Measurements from ENCODE around the gene MSL3B.

The MSL3B gene

GRCh38 chr2:233854241-233854981 is 13.8 kb downstream of the MSL3B start, which contains the start of gene HJURP:
Gene HJURP, minus strand, starts transcription at chr2:233854535. Its CDS starts 35 bp downstream, at chr2:233854500.
- H3K4me3 ChIP-seq (ENCODE audit: control insufficient read depth, low read depth, low read length), result peak within 1 kb of the TSS; percentile 72
- no peak for TF ChIP-seq CTCF (IDR thresholded peaks at IDR 0.05; ENCODE audit: control insufficient read depth, insufficient read depth, low read depth, low read length, missing control alignments)
- peak; percentile 74 for DNase-seq (ENCODE audit: low read depth)

- no peak for DNase-seq (ENCODE audit: low read depth)
- no peak for TF ChIP-seq CTCF (IDR thresholded peaks at IDR 0.05; ENCODE audit: control insufficient read depth, insufficient read depth, low read depth, low read length, missing control alignments)
- peak overlapping the region; percentile 72 for H3K4me3 ChIP-seq (ENCODE audit: control insufficient read depth, low read depth, low read length)
These were observed 14.3 kb downstream of the MSL3B start for GRCh38 chr2:233853883-233854240.

GRCh38 chr2:233853353-233853752 is 14.8 kb downstream of the MSL3B start:
- DNase-seq (ENCODE audit: low read depth), result no peak

GRCh38 chr2:233852056-233852455 is 16.1 kb downstream of the MSL3B start:
- DNase-seq (ENCODE audit: low read depth), result no peak
- H3K4me3 ChIP-seq (ENCODE audit: control insufficient read depth, low read depth, low read length), result peak overlapping the region; percentile 2; the same call in 1 of the 2 replicates
- TF ChIP-seq CTCF (IDR thresholded peaks at IDR 0.05; ENCODE audit: control insufficient read depth, insufficient read depth, low read depth, low read length, missing control alignments), result no peak

More at GRCh38 chr2:233853353-233853752, 14.8 kb downstream of the MSL3B start:
- no peak for TF ChIP-seq CTCF (IDR thresholded peaks at IDR 0.05; ENCODE audit: control insufficient read depth, insufficient read depth, low read depth, low read length, missing control alignments)
- H3K4me3 ChIP-seq (ENCODE audit: control insufficient read depth, low read depth, low read length), result peak overlapping the region; percentile 72

GRCh38 chr2:233851169-233851568 is 17.0 kb downstream of the MSL3B start:
- H3K4me3 ChIP-seq (ENCODE audit: control insufficient read depth, low read depth, low read length), result no peak overlapping the region
- no peak for TF ChIP-seq CTCF (IDR thresholded peaks at IDR 0.05; ENCODE audit: control insufficient read depth, insufficient read depth, low read depth, low read length, missing control alignments)
- DNase-seq (ENCODE audit: low read depth), result no peak

GRCh38 chr2:233850745-233851144 is 17.4 kb downstream of the MSL3B start:
- DNase-seq (ENCODE audit: low read depth), result no peak
- no peak overlapping the region for H3K4me3 ChIP-seq (ENCODE audit: control insufficient read depth, low read depth, low read length)

More at GRCh38 chr2:233850745-233851144, 17.4 kb downstream of the MSL3B start:
- no peak for TF ChIP-seq CTCF (IDR thresholded peaks at IDR 0.05; ENCODE audit: control insufficient read depth, insufficient read depth, low read depth, low read length, missing control alignments)

Data from AG09309 (cell line).